Measurements from ENCODE around the gene IRF5. TPM values are rescaled to one million over a fixed set of nuclear protein-coding genes. Genes with fewer than 3 reads are reported as not detected.

Gene IRF5
- total RNA-seq, 1 experiment from 2014 or later = 16.5 TPM

DNA sequence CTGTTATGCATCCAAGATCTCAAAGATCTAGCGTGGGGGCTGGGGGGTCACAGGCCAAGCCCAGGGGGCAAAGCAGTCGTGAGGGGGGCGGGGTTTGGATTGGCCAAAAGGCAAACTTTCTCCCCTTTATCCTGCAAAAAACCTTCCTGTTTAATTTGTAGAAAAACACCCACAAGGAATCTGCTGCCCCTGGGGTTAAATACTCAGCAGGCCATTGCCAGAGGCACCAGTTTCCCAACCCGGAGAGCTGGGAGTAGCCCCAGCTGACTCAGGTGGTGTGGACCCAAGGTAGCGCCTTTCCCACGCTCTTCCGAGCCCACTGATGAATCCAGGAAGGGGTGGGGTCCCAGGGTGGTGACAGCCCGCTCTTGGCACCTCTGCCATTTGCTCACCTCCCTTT is 48.6 kb upstream of the IRF5 start:
- Histone ChIP-seq H3K4me2 (ENCODE audit: low read length) (no peak overlapping the region), H3K36me3 (ENCODE audit: control insufficient read depth in 1 of 2, insufficient read depth in 2 of 2, low read length in 2 of 2) (no peaks in the 10 kb centered on the region), H4K20me1 (ENCODE audit: insufficient read depth) (no peaks in the 10 kb centered on the region), H3K9ac (ENCODE audit: low read length) (no peak overlapping the region), H3K27me3 (ENCODE audit: insufficient read depth, low read length) (no peaks in the 10 kb centered on the region), H3K9me2 (ENCODE audit: insufficient read depth) (no peaks in the 10 kb centered on the region), H2AFZ (ENCODE audit: low read depth, low read length, poor library complexity, severe bottlenecking) (no peak overlapping the region), H3K27ac (ENCODE audit: low read depth, low read length) (no peak overlapping the region), H3K4me3 (replicated peaks in 1 of 2; ENCODE audit: low read depth in 1 of 2, low read length in 2 of 2) (no peak overlapping the region), H3K9me3 (ENCODE audit: control insufficient read depth in 1 of 2, insufficient read depth in 1 of 2, low read depth in 1 of 2, low read length in 2 of 2) (no peaks in the 10 kb centered on the region), H3K79me2 (ENCODE audit: insufficient read depth, low read length) (no peaks in the 10 kb centered on the region), H3K4me1 (ENCODE audit: control insufficient read depth in 1 of 2, insufficient read depth in 2 of 2, low read length in 2 of 2) (peaks cover 32 to 66% of the 10 kb centered on the region in 2 experiments)
- no peak for TF ChIP-seq ZFX (IDR thresholded peaks at IDR 0.05)
- no peak for TF ChIP-seq ZNF274 (IDR thresholded peaks at IDR 0.05; ENCODE audit: low read depth, low read length)
- TF ChIP-seq POLR2A (IDR thresholded peaks at IDR 0.05; ENCODE audit: borderline replicate concordance, extremely low read depth, insufficient read depth, insufficient read length) = no peak
- TF ChIP-seq ELF1 (IDR thresholded peaks at IDR 0.05; ENCODE audit: borderline replicate concordance, low read depth) = no peak
- no peak for TF ChIP-seq SRF (IDR thresholded peaks at IDR 0.05; ENCODE audit: low read depth)
- TF ChIP-seq, protein P1, sequence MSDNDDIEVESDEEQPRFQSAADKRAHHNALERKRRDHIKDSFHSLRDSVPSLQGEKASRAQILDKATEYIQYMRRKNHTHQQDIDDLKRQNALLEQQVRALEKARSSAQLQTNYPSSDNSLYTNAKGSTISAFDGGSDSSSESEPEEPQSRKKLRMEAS (IDR thresholded peaks at IDR 0.05) = no peak
- no peak for TF ChIP-seq POLR2AphosphoS5 (IDR thresholded peaks at IDR 0.05; ENCODE audit: low read depth, low read length)
- no peak for TF ChIP-seq RAD21 (IDR thresholded peaks at IDR 0.05; ENCODE audit: low read depth)
- TF ChIP-seq, protein P2, sequence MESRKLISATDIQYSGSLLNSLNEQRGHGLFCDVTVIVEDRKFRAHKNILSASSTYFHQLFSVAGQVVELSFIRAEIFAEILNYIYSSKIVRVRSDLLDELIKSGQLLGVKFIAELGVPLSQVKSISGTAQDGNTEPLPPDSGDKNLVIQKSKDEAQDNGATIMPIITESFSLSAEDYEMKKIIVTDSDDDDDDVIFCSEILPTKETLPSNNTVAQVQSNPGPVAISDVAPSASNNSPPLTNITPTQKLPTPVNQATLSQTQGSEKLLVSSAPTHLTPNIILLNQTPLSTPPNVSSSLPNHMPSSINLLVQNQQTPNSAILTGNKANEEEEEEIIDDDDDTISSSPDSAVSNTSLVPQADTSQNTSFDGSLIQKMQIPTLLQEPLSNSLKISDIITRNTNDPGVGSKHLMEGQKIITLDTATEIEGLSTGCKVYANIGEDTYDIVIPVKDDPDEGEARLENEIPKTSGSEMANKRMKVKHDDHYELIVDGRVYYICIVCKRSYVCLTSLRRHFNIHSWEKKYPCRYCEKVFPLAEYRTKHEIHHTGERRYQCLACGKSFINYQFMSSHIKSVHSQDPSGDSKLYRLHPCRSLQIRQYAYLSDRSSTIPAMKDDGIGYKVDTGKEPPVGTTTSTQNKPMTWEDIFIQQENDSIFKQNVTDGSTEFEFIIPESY (IDR thresholded peaks at IDR 0.05; ENCODE audit: extremely low read depth, insufficient replicate concordance, low read length) = no peak
- TF ChIP-seq EZH2phosphoT487 (IDR thresholded peaks at IDR 0.05; ENCODE audit: borderline replicate concordance) = no peak
- TF ChIP-seq SIN3A (IDR thresholded peaks at IDR 0.05; ENCODE audit: low read depth) = no peak
- no peak for TF ChIP-seq YY1 (IDR thresholded peaks at IDR 0.05; ENCODE audit: extremely low read depth, insufficient replicate concordance, low read depth, low read length)
- intact Hi-C loops (cut with micrococcal nuclease) = no loop called here
- DNase-seq (ENCODE audit: low read depth, low spot score) (no peak), ATAC-seq (no peak)
- ChIA-PET POLR2A (no interaction called here), CTCF (no interaction called here), RAD21 (ENCODE audit: low non-redundant PET in 1 of 2, low total read pairs in 2 of 2, uncharacterized antibody in 2 of 2, unreplicated experiment in 2 of 2) (no interaction called here)
- no TSS peak for BruUV-seq (replicated peaks)

All from HCT116 (cell line).